Activated CD4-positive, alpha-beta T cell treated with anti-CD3 and anti-CD28 coated beads, Interleukin-2, amount 50 U/mL, for 24 hours (primary cell): Measurements from ENCODE around the gene CYREN.
"Not testable (repeated sequence)": the region's sequence is repeated elsewhere in the genome, so short reads cannot be mapped to it uniquely, and the experiment has no call there.

ENCODE experiments used
- DNase-seq, 2 donors: peaks; one replicate each; pipeline ENCODE4 v3.0.0-alpha.2; 2020; ENCODE audit warnings: low read depth in 1 of 2, low spot score in 1 of 2

The CYREN gene

GRCh38 chr7:135179321-135179925 lies 8.9 kb upstream of the CYREN start:
- DNase-seq = no peak

DNA sequence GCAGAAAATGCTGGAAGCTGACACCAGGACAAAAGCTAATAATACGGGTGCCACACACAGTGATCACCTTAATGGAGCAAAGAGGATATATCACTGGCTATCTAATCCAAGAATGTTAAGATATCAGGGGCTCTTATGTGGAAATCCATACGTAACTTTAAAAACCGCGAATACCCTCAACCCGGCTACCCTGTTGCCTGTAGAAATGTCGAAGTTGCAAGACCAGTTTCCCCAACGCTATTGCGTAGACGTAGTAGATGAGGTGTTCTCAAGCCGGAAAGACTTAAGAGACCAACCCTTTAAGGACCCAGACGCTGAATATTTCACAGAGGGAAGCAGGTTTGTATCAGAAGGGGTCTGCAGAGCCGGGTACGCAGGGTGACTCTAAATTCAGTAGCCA lies 7.9 kb upstream of the CYREN start:
- DNase-seq = no peak

DNA sequence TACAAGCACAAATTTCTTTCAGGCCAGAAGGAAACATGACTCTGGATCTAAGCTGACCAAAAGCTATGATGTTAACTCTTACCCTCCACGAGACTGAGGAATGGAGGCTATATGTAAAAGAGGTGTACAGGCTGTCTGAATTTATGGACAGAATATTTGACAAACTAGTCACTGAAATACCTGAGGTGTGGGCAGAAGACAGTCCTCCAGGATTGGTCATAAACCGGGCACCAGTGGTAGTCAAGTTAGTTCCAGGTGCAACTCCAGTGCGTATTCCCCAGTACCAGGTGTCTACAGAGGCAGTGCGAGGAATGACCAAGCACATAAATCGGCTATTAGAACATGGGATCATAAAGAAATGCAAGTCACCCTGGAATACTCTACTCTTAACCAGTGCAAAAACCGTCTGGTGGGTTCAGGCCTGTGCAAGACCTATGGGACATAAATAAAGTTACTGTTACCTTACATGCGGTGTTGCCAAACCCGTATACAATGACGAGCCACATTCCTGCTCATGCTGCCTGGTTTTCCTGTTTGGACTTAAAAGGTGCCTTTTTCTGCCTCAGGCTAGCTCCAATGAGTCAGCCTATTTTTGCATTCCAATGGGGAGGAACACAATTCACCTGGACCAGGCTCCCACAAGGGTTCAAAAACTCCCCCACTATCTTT lies 6.7 kb upstream of the CYREN start:
- no peak for DNase-seq

DNA sequence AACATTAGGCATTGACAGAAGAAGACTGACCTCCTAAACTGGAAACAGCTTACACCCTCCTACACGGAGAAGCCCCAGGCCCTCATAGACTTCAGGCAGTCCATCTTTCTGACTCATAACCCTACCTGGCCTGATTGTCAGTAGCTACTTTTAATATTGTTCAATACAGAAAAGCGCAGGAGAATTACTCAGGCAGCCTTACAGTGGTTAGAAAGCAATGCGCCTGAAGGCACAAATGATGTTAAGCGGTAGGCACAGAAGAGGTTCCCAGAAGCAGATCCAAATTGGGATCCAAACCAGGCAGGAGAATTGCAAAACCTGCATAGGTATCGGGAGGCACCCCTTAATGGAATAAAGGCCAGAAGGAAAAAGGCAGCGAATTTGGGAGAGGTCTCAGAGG lies 5.4 kb upstream of the CYREN start:
- DNase-seq = no peak

GRCh38 chr7:135174941-135175340 lies 4.4 kb upstream of the CYREN start:
- DNase-seq = no peak

GRCh38 chr7:135173916-135174315 lies 3.4 kb upstream of the CYREN start:
- DNase-seq = not testable (repeated sequence)

DNA sequence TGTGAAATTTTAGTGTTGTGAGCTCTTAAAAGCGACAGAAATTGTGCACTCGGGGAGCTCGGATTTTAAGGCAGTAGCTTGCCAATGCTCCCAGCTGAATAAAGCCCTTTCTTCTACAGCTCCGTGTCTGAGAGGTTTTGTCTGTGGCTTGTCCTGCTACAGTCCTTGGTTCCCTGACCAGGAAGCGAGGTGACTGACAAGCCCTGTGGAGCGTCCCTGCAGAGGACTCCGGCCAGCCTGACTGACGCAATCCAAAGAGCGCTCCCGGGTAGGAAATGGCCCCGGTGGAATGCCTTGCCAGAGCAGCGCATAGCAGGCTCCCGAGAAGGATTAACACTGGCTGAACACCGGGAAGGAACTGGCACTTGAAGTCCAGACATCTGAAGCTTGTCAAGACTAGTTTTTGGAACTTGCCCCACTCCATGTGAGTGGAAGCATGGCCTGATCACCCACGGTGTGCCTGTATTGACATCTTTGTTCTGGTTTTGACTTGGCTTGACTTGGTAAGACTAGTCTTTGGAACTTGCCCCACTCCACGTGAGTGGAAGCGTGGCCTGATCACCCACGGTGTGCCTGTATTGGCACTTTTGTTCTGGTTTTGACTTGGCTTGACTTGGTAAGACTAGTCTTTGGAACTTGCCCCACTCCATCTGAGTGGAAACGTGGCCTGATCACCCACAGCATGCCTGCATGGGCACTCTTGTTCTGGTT lies 1.2 kb upstream of the CYREN start:
- not testable (repeated sequence) for DNase-seq

DNA sequence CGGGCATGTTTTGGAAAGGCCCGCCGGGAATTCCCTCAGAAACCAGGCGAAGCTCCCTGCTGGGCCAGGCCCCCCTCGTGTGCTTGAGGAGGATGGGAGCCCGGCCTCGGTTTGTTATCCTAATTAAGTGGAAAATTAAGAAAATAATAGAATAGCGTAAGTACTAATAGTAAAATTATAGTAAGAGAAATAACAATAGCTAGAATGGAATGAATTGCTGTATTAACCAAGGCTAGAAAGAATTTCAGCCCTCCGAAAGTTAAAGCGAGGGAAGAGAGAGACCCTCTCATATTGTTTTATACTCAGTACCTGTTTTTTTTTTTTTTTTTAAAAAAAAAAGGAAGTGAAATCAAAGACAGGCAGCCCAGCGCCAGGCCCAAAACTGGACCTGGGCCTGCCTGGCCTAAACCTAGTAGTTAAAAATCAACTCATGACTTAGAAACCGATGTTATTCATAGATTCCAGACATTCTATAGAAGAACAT lies 533 bp upstream of the CYREN start:
- not testable (repeated sequence) for DNase-seq

DNA sequence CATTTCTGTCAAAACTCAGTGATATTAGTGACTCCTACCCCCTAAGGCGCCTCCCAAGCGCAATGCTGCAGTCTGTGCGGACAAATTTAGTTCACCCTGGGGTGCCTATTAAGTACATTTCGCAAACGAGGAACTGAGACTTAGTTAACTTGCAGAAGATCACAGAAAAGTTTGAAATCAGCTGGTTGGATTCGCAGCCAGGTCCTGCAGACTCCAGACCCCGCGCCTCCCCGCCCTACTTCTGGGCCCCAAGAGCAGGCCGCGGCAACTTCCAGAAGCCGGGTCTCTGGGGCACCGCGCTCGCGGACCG lies 588 bp downstream of the CYREN start:
- DNase-seq = no peak

- DNase-seq = no peak
Measured at GRCh38 chr7:135169141-135169963, 1.2 kb downstream of the CYREN start.

DNA sequence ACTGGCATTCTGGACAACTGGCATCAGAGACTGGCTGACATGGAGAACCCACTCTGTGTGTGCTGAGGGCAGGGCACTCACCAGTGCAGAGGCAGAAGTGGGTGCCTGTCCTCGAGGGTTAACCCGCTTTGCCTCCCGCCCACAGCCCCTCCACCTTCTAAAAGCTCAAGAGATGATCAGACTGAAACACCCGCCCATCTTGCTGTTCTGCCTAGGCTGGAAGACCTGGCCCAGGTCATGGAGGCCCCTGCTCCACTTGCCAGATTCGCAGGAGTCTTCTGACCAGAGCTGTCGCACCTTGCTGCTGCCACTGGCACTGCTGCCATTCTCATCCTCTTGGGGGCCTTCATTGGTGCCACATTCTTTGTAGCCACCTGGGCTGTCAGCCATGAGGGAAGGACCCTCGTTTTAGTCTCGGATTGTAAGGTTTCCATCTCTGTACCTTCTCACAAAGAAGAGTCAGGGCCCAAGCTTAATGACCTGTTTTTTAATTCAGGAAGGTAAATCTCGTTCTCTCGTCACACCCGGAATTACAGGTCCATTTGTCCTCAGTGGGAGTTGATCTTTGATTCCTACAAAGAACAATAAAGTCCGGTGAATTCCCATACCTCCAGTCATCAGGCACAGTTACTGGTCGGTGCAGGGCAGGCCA lies 1.9 kb downstream of the CYREN start:
- no peak for DNase-seq

GRCh38 chr7:135168001-135168400 lies 2.5 kb downstream of the CYREN start:
- DNase-seq = no peak

DNA sequence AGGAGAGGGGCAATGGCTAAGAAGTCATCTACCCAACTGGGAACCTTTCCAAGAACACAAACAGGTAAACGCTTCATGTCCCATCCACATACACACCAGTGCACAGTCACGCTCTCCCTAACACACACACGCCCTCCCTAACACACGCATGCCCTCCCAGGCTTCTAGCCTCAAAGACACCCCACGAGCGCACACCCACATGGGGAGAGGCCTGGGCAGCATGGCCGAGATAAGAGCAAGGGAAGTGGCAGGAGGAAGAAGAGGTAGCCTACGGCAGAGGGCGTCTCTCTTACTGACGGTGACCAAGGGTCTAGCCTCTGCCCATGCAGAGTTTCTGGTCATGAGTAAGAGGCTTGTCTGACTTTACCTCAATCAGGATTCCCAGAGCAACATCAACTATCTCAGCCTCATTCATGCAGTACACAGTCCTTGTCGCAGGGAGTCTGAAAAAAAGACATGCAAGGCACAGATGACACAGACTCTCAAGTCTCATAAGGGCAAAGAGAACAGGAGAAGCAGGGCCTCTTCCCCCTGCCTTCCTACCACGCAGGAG lies 3.1 kb downstream of the CYREN start:
- no peak for DNase-seq

- no peak for DNase-seq
Measured at GRCh38 chr7:135166338-135166990, 4.0 kb downstream of the CYREN start.

DNA sequence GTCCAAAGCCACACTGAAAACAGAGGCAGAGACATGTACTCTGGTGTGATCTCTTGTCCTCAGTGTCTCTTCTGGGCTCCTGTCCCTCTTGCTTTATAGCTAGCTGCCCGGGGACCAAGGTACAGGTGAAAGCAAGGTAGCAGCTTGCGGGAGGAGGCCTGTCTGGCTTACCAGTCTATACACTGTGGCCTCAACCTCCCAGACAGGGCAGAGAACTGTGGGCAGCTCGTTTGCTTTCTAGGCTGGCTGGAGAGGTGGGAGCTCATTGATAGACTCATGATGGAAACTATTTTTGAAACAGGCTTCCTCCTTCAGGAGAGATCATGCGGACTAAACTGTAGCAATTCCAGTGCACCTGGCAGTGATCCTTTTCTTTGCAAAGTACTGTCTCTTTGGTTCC lies 4.6 kb downstream of the CYREN start:
- DNase-seq = no peak

GRCh38 chr7:135164357-135165061 lies 6.0 kb downstream of the CYREN start:
- DNase-seq = no peak

GRCh38 chr7:135162382-135163001 lies 8.0 kb downstream of the CYREN start:
- DNase-seq = no peak

DNA sequence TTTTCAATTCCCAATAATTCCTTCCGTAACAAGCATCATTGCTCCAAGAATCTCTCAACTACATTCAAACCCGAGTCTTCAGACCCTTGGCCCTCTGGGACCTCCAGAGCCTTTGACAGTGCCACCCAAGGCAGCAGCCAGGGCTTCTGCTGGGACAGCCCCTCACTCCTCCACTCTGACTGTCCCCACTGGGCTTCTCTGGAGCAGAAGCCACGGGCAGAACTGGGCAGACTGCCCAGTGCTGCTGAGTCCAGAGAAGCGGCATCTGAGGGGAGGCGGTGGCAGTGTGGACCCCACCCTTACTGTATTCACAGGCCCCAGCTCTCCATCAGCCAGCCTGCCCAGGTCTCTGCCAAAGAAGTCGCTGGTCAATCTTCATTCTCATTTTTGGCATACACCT lies 8.8 kb downstream of the CYREN start:
- no peak for DNase-seq
